NB4 (cell line): ENCODE results near the gene ENKUR.

ENCODE experiments used
- DNase-seq: peaks from one replicate; pipeline ENCODE4 v3.0.0; 2010; ENCODE audit warnings: low read depth
- H3K4me3 ChIP-seq: one replicate; pipeline ENCODE4 v1.5.1; 2011; ENCODE audit warnings: mild to moderate bottlenecking, low read depth, low read length, moderate library complexity
- CTCF ChIP-seq: IDR thresholded peaks from one replicate; pipeline ENCODE4 v1.5.1; 2012; ENCODE audit warnings: low read depth, low read length
- MAX ChIP-seq: IDR thresholded peaks from 2 replicates; pipeline ENCODE4 v1.6.1; 2011; ENCODE audit warnings: low read depth, low read length
- MYC ChIP-seq: IDR thresholded peaks from 2 replicates; pipeline ENCODE4 v1.6.1; 2011; ENCODE audit warnings: low read depth, low read length
- POLR2A ChIP-seq: IDR thresholded peaks from 2 replicates; pipeline ENCODE4 v1.6.1; 2011; ENCODE audit warnings: mild to moderate bottlenecking; ENCODE audit not compliant: insufficient read length; ENCODE audit errors: extremely low read depth

The ENKUR gene

GRCh38 chr10:24949616-24950015 lies 66.3 kb downstream of the ENKUR start:
- no peak for TF ChIP-seq MAX
- TF ChIP-seq POLR2A = no peak
- TF ChIP-seq MYC = no peak
- TF ChIP-seq CTCF = no peak
- no peak for DNase-seq
- H3K4me3 ChIP-seq = no peak overlapping the region

GRCh38 chr10:24947304-24948097 lies 68.5 kb downstream of the ENKUR start:
- no peak overlapping the region for H3K4me3 ChIP-seq
- DNase-seq = no peak
- TF ChIP-seq POLR2A (no peak), MAX (no peak), MYC (no peak), CTCF (no peak)

GRCh38 chr10:24944512-24945255 lies 71.3 kb downstream of the ENKUR start:
- no peak overlapping the region for H3K4me3 ChIP-seq
- DNase-seq = peak; percentile 4
- TF ChIP-seq MYC (no peak), POLR2A (no peak), CTCF (no peak), MAX (no peak)

- no peak for DNase-seq
- no peak overlapping the region for H3K4me3 ChIP-seq
- TF ChIP-seq CTCF (no peak), POLR2A (no peak), MYC (no peak), MAX (no peak)
Observed at GRCh38 chr10:24938525-24938924, 77.4 kb downstream of the ENKUR start.

- no peak overlapping the region for H3K4me3 ChIP-seq
- no peak for DNase-seq
- no peak for TF ChIP-seq CTCF
- no peak for TF ChIP-seq POLR2A
- no peak for TF ChIP-seq MYC
- no peak for TF ChIP-seq MAX
Observed at GRCh38 chr10:24938076-24938475, 77.9 kb downstream of the ENKUR start.
